Measurements from ENCODE around the gene SLIT3. TPM values are rescaled to one million over a fixed set of nuclear protein-coding genes. Genes with fewer than 3 reads are reported as not detected.

Gene SLIT3
- total and polyA plus RNA-seq, 10 of the 15 experiments (the other 5 are each of a cell fraction or from before 2014, with no cell fraction given) = 0.05 TPM; not detected in 9

- no peak for TF ChIP-seq POU2F2 (IDR thresholded peaks at IDR 0.05; ENCODE audit: borderline replicate concordance, low read depth, low read length)
- no peak for TF ChIP-seq JUND (IDR thresholded peaks at IDR 0.05; ENCODE audit: low read depth, low read length)
These were observed 140.5 kb downstream of the SLIT3 start (continued) for GRCh38 chr5:169160405-169160901.

DNA sequence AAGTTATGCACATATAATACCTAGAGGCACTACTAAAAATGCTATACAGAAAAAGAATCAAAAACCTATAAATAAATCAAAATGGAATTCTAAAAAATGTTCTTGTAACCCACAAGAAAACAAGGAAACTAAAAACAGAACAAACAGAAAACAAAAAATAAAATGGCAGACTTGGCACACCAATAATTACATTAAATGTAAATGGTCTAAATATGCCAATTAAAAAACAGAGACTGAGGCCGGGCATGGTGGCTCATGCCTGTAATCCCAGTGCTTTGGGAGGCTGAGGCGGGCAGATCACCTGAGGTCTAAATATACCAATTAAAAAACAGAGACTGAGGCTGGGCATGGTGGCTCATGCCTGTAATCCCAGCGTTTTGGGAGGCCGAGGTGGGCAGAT lies 142.2 kb downstream of the SLIT3 start:
- POLR2A ChIA-PET = no interaction called here
- no peak for FAIRE-seq
- H4K20me1 ChIP-seq (ENCODE audit: control insufficient read depth, insufficient read depth) = no peaks in the 10 kb centered on the region
- no peak overlapping the region for H2AFZ ChIP-seq (ENCODE audit: control insufficient read depth, low read depth, low read length)
- no peak overlapping the region for H3K4me2 ChIP-seq (ENCODE audit: control insufficient read depth, insufficient read depth)
- no peaks in the 10 kb centered on the region for H3K27me3 ChIP-seq (replicated peaks in 1 of 2; ENCODE audit: control insufficient read depth in 2 of 2, insufficient read depth in 2 of 2, low read length in 1 of 2)
- BruUV-seq (replicated peaks) = no TSS peak
- ATAC-seq = no peak
- 34% methylated on average over 4 of the region's 4 CpGs for WGBS (ENCODE audit: insufficient coverage, insufficient replicate concordance, low lambda C conversion rate, missing lambda C conversion rate)
- H3K27ac ChIP-seq (ENCODE audit: control insufficient read depth, insufficient read depth) = no peak overlapping the region
- no peaks in the 10 kb centered on the region for H3K36me3 ChIP-seq (ENCODE audit: control insufficient read depth in 2 of 2, insufficient read depth in 2 of 2, low read length in 1 of 2)
- no peak for TF ChIP-seq SMC3 (IDR thresholded peaks at IDR 0.05; ENCODE audit: borderline replicate concordance, low read length)
- no peak for TF ChIP-seq TCF3 (IDR thresholded peaks at IDR 0.05; ENCODE audit: borderline replicate concordance, insufficient read depth, low read depth, low read length)
- TF ChIP-seq BMI1 (IDR thresholded peaks at IDR 0.05; ENCODE audit: borderline replicate concordance) = no peak
- no peak for TF ChIP-seq SIN3A (IDR thresholded peaks at IDR 0.05; ENCODE audit: low read depth, low read length)
- no peak for TF ChIP-seq CEBPZ (IDR thresholded peaks at IDR 0.05; ENCODE audit: low read depth, low read length)
- TF ChIP-seq FOS (IDR thresholded peaks at IDR 0.05; ENCODE audit: borderline replicate concordance, extremely low read depth, insufficient read length) = no peak
- TF ChIP-seq PAX8 (IDR thresholded peaks at IDR 0.05) = no peak
- no peak for TF ChIP-seq JUNB (IDR thresholded peaks at IDR 0.05)
- no peak for TF ChIP-seq JUND (IDR thresholded peaks at IDR 0.05; ENCODE audit: low read depth, low read length)
- TF ChIP-seq NR2C1 (IDR thresholded peaks at IDR 0.05) = no peak
- no peak for TF ChIP-seq SIX5 (IDR thresholded peaks at IDR 0.05; ENCODE audit: low read depth, low read length, severe bottlenecking)
- TF ChIP-seq IRF3 (IDR thresholded peaks at IDR 0.05) = no peak
- no peak for DNase-seq (ENCODE audit: low read depth, low spot score)
- no peaks in the 10 kb centered on the region for H3K79me2 ChIP-seq (ENCODE audit: control insufficient read depth, insufficient read depth, low read length)
- CTCF ChIA-PET = no interaction called here
- in situ Hi-C loops (cut with MboI) (no loop called here), intact Hi-C loops (cut with micrococcal nuclease; ENCODE audit: unreplicated experiment) (no loop called here)
- RAD21 ChIA-PET (ENCODE audit: unreplicated experiment) = no interaction called here
- no peaks in the 10 kb centered on the region; the same call in 2 of the 3 replicates for H3K9me3 ChIP-seq (replicated peaks; ENCODE audit: control insufficient read depth, insufficient read depth, low read length)
- H3K4me3 ChIP-seq = no peak overlapping the region
- H3K9ac ChIP-seq (ENCODE audit: control insufficient read depth, insufficient read depth, low read length) = no peak overlapping the region
- SMC1A ChIA-PET (ENCODE audit: uncharacterized antibody, unreplicated experiment) = no interaction called here
- H3K4me1 ChIP-seq (ENCODE audit: control insufficient read depth, insufficient read depth, low read length) = no peaks in the 10 kb centered on the region
